HL-60 (cell line): ENCODE measurements around the gene RTEL1.

Experiments
- DNase-seq, 2 experiments: peaks; one replicate each; pipeline ENCODE4 v3.0.0-alpha.2; 2010 to 2020; ENCODE audit warnings: low read depth in 1 of 2, low spot score in 1 of 2
- H3K27ac ChIP-seq: fragments of 250-450 bp; sonication (Bioruptor Pico); replicated peaks from 2 replicates; pipeline ENCODE4 v1.5.1; 2020; ENCODE audit warnings: mild to moderate bottlenecking, moderate library complexity
- H3K27me3 ChIP-seq: fragments of 250-450 bp; sonication (Bioruptor Pico); 2 replicates; pipeline ENCODE4 v1.5.1; 2021; ENCODE audit warnings: mild to moderate bottlenecking, moderate library complexity; ENCODE audit not compliant: insufficient read depth, poor library complexity, severe bottlenecking
- H3K4me3 ChIP-seq: replicated peaks from 2 replicates; pipeline ENCODE4 v1.5.1; 2011; ENCODE audit warnings: mild to moderate bottlenecking, control low read depth, low read length; ENCODE audit not compliant: insufficient read depth
- CTCF ChIP-seq: IDR thresholded peaks from one replicate; pipeline ENCODE4 v1.5.1; 2011; ENCODE audit warnings: low read length, control low read depth, inconsistent platforms; ENCODE audit not compliant: insufficient read depth
- GABPA ChIP-seq: IDR thresholded peaks from 2 replicates; pipeline ENCODE4 v1.6.1; 2012; ENCODE audit warnings: low read depth
- POLR2AphosphoS5 ChIP-seq: IDR thresholded peaks from 2 replicates; pipeline ENCODE4 v1.6.1; 2012; ENCODE audit warnings: low read depth
- REST ChIP-seq: IDR thresholded peaks from 2 replicates; pipeline ENCODE4 v1.6.1; 2012; ENCODE audit warnings: low read depth; ENCODE audit not compliant: insufficient replicate concordance
- SPI1 ChIP-seq: IDR thresholded peaks from 2 replicates; pipeline ENCODE4 v1.6.1; 2012; ENCODE audit warnings: low read depth, mild to moderate bottlenecking, borderline replicate concordance

Gene RTEL1

GRCh38 chr20:63642527-63643247 lies 15.4 kb upstream of the RTEL1 start:
- H3K27ac ChIP-seq, result no peak overlapping the region
- H3K27me3 ChIP-seq, result no peaks in the 10 kb centered on the region
- H3K4me3 ChIP-seq, result no peak overlapping the region; the same call in 1 of the 2 replicates
- no peak for TF ChIP-seq GABPA
- no peak for TF ChIP-seq SPI1
- no peak for TF ChIP-seq CTCF
- no peak for TF ChIP-seq REST
- no peak for TF ChIP-seq POLR2AphosphoS5
- no peak for DNase-seq

GRCh38 chr20:63643499-63643898 lies 14.6 kb upstream of the RTEL1 start:
- no peak overlapping the region for H3K27ac ChIP-seq
- no peak for TF ChIP-seq POLR2AphosphoS5
- TF ChIP-seq CTCF, result no peak
- TF ChIP-seq REST, result no peak
- no peak for TF ChIP-seq GABPA
- no peak for TF ChIP-seq SPI1
- no peak for DNase-seq
- no peaks in the 10 kb centered on the region for H3K27me3 ChIP-seq
- H3K4me3 ChIP-seq, result no peak overlapping the region

- no peak for TF ChIP-seq REST
- no peak for TF ChIP-seq SPI1
- H3K4me3 ChIP-seq, result no peak overlapping the region
- H3K27me3 ChIP-seq, result no peaks in the 10 kb centered on the region
- no peak overlapping the region for H3K27ac ChIP-seq
- no peak for DNase-seq
Observed at GRCh38 chr20:63643946-63644345, 14.2 kb upstream of the RTEL1 start.

GRCh38 chr20:63645218-63645617 lies 12.9 kb upstream of the RTEL1 start:
- no peak overlapping the region for H3K27ac ChIP-seq
- TF ChIP-seq POLR2AphosphoS5 (no peak), CTCF (no peak), GABPA (no peak), REST (no peak), SPI1 (no peak)
- no peak overlapping the region for H3K4me3 ChIP-seq
- DNase-seq, result no peak
- H3K27me3 ChIP-seq, result no peaks in the 10 kb centered on the region
